Keratinocyte (primary cell): ENCODE data around the gene CYP4F8. TPM values are rescaled to one million over a fixed set of nuclear protein-coding genes. Genes with fewer than 3 reads are reported as not detected.
"Not testable (repeated sequence)": the region's sequence is repeated elsewhere in the genome, so short reads cannot be mapped to it uniquely, and the experiment has no call there.

Source experiments
- DNase-seq: peaks from one replicate; pipeline ENCODE4 v3.0.0-alpha.2; 2011; ENCODE audit warnings: low read depth, missing footprints, low spot score
- FAIRE-seq: peaks from 2 replicates; lab custom pipeline; 2011; peaks lifted over from hg19 to GRCh38; lab: Jason Lieb, UNC
- H2AFZ ChIP-seq: 2 replicates; pipeline ENCODE4 v1.6.0; 2012; ENCODE audit warnings: low read length, control low read depth, inconsistent platforms; ENCODE audit not compliant: control insufficient read depth
- H3K27ac ChIP-seq: 2 replicates; pipeline ENCODE4 v1.5.1; 2011; ENCODE audit warnings: low read length; ENCODE audit not compliant: control insufficient read depth, insufficient read depth
- H3K27me3 ChIP-seq: 3 replicates; pipeline ENCODE4 v1.6.0; 2011; ENCODE audit warnings: low read length; ENCODE audit not compliant: control insufficient read depth, insufficient read depth; ENCODE audit errors: extremely low read depth
- H3K36me3 ChIP-seq, 2 experiments: 2 replicates in 1 of 2; 3 replicates in 1 of 2; pipeline ENCODE4 v1.5.1; 2011; ENCODE audit warnings: low read length in 2 of 2, mild to moderate bottlenecking in 1 of 2; ENCODE audit not compliant: control insufficient read depth in 2 of 2, insufficient read depth in 2 of 2; ENCODE audit errors: extremely low read depth in 1 of 2
- H3K4me1 ChIP-seq: 3 replicates; pipeline ENCODE4 v1.5.1; 2011; ENCODE audit warnings: low read length; ENCODE audit not compliant: control insufficient read depth, insufficient read depth; ENCODE audit errors: extremely low read depth
- H3K4me2 ChIP-seq: 3 replicates; pipeline ENCODE4 v1.6.0; 2011; ENCODE audit warnings: low read depth, low read length; ENCODE audit not compliant: control insufficient read depth, insufficient read depth; ENCODE audit errors: extremely low read depth
- H3K4me3 ChIP-seq, 3 experiments: fragments of 200-600 bp in 1 of 3; sonication (generic) in 1 of 3; 2 replicates in 2 of 3; 3 replicates in 1 of 3; pipeline ENCODE4 v1.5.1; 2011 to 2016; ENCODE audit warnings: low read length in 3 of 3, mild to moderate bottlenecking in 3 of 3, control low read depth in 2 of 3, inconsistent platforms in 1 of 3, low read depth in 1 of 3, mixed read lengths in 1 of 3, mixed run types in 1 of 3, moderate library complexity in 1 of 3; ENCODE audit not compliant: control insufficient read depth in 2 of 3, insufficient read depth in 2 of 3; ENCODE audit errors: extremely low read depth in 1 of 3
- H3K79me2 ChIP-seq: 2 replicates; pipeline ENCODE4 v1.6.0; 2012; ENCODE audit warnings: low read length; ENCODE audit not compliant: control insufficient read depth, insufficient read depth
- H3K9ac ChIP-seq: 3 replicates; pipeline ENCODE4 v1.6.0; 2011; ENCODE audit warnings: low read length; ENCODE audit not compliant: control insufficient read depth, insufficient read depth; ENCODE audit errors: extremely low read depth
- H3K9me1 ChIP-seq: 3 replicates; pipeline ENCODE4 v1.6.0; 2011; ENCODE audit warnings: low read length; ENCODE audit not compliant: control insufficient read depth, insufficient read depth; ENCODE audit errors: extremely low read depth
- H3K9me3 ChIP-seq: 2 replicates; pipeline ENCODE4 v1.5.1; 2012; ENCODE audit warnings: low read depth, low read length; ENCODE audit not compliant: control insufficient read depth
- H4K20me1 ChIP-seq: 3 replicates; pipeline ENCODE4 v1.6.0; 2011; ENCODE audit warnings: low read length; ENCODE audit not compliant: control insufficient read depth, insufficient read depth; ENCODE audit errors: extremely low read depth
- CTCF ChIP-seq, 3 experiments: IDR thresholded peaks in 1 of 3; conservative IDR thresholded peaks in 1 of 3; optimal IDR thresholded peaks in 1 of 3; 2 replicates in 2 of 3; 3 replicates in 1 of 3; pipeline versions ENCODE3 to v1.5.1; 2011; ENCODE audit warnings: low read length in 3 of 3, mild to moderate bottlenecking in 3 of 3, moderate library complexity in 2 of 3, control low read depth in 1 of 3, inconsistent platforms in 1 of 3; ENCODE audit not compliant: insufficient read depth in 2 of 3; ENCODE audit errors: extremely low read depth in 1 of 3
- EZH2 ChIP-seq: IDR thresholded peaks from one replicate; pipeline ENCODE4 v1.6.1; 2012; ENCODE audit warnings: inconsistent platforms, mild to moderate bottlenecking, low read length, moderate library complexity
- dilution Hi-C: fragments of 300-500 bp; cut with MboI; formaldehyde crosslinking; loops from one replicate; pipeline ENCODE4 v1.7.0; 2020; ENCODE audit warnings: low sequenced_read_pairs; ENCODE audit not compliant: extremely low pct_ligation_motif_present
- polyA plus RNA-seq, 5 experiments: library from polyadenylated mRNA; depleted of rRNA in 3 of 5; stranded (reverse) in 3 of 5; stranded (forward) in 1 of 5; unstranded in 1 of 5; fragments of >200 nt; gene quantifications; 1 replicate in 1 of 5; 2 replicates in 3 of 5; 3 replicates in 1 of 5; pipeline versions ENCODE4 v1.2.1 to v1.2.3, GENCODE V29; 2011 to 2012; ENCODE audit warnings: missing spikeins in 2 of 5, low read depth in 1 of 5, low replicate concordance in 1 of 5

CYP4F8 gene
- polyA plus RNA-seq, 1 donor (not counting 4 experiments of a cell fraction or from before 2014, with no cell fraction given): not detected

GRCh38 chr19:15649526-15649925 lies 34.5 kb downstream of the CYP4F8 start:
- TF ChIP-seq CTCF (optimal IDR thresholded peaks at IDR 0.05 in 1 of 3, IDR thresholded peaks at IDR 0.05 in 1 of 3, conservative IDR thresholded peaks at IDR 0.05 in 1 of 3; ENCODE audit: extremely low read depth in 1 of 3, insufficient read depth in 2 of 3, low read length in 3 of 3) (no peak), EZH2 (no peak)
- H4K20me1 ChIP-seq: no peaks in the 10 kb centered on the region
- H3K36me3 ChIP-seq: no peaks in the 10 kb centered on the region
- FAIRE-seq: no peak
- H3K4me1 ChIP-seq: no peaks in the 10 kb centered on the region
- H3K9me3 ChIP-seq: no peaks in the 10 kb centered on the region
- H3K27ac ChIP-seq: no peak overlapping the region
- H3K79me2 ChIP-seq: no peaks in the 10 kb centered on the region
- no peak overlapping the region for H2AFZ ChIP-seq
- no peak overlapping the region for H3K9ac ChIP-seq
- no peak overlapping the region for H3K4me2 ChIP-seq
- no peaks in the 10 kb centered on the region for H3K9me1 ChIP-seq
- no peak for DNase-seq
- dilution Hi-C loops: no loop called here
- no peaks in the 10 kb centered on the region for H3K27me3 ChIP-seq
- H3K4me3 ChIP-seq: no peak overlapping the region

GRCh38 chr19:15650123-15650522 lies 35.1 kb downstream of the CYP4F8 start:
- H2AFZ ChIP-seq, H3K9ac ChIP-seq, H3K27me3 ChIP-seq, H3K4me3 ChIP-seq, H3K9me1 ChIP-seq, H4K20me1 ChIP-seq, H3K79me2 ChIP-seq, H3K27ac ChIP-seq, H3K36me3 ChIP-seq, H3K4me2 ChIP-seq, H3K9me3 ChIP-seq, DNase-seq, dilution Hi-C loops, H3K4me1 ChIP-seq, FAIRE-seq: not testable (repeated sequence)

GRCh38 chr19:15651791-15652190 lies 36.8 kb downstream of the CYP4F8 start:
- Histone ChIP-seq H3K36me3 (no peaks in the 10 kb centered on the region), H3K9me1 (no peaks in the 10 kb centered on the region), H3K79me2 (no peaks in the 10 kb centered on the region), H3K4me1 (no peaks in the 10 kb centered on the region), H3K27ac (no peak overlapping the region), H4K20me1 (no peaks in the 10 kb centered on the region), H3K9me3 (no peaks in the 10 kb centered on the region), H2AFZ (no peak overlapping the region), H3K9ac (no peak overlapping the region), H3K4me3 (no peak overlapping the region), H3K27me3 (no peaks in the 10 kb centered on the region), H3K4me2 (no peak overlapping the region)
- FAIRE-seq: no peak
- dilution Hi-C loops: no loop called here
- TF ChIP-seq CTCF (optimal IDR thresholded peaks at IDR 0.05 in 1 of 3, IDR thresholded peaks at IDR 0.05 in 1 of 3, conservative IDR thresholded peaks at IDR 0.05 in 1 of 3; ENCODE audit: extremely low read depth in 1 of 3, insufficient read depth in 2 of 3, low read length in 3 of 3) (no peak), EZH2 (no peak)
- DNase-seq: no peak
